Measurements from ENCODE around the gene NUPR1.

- TF ChIP-seq, protein P1, sequence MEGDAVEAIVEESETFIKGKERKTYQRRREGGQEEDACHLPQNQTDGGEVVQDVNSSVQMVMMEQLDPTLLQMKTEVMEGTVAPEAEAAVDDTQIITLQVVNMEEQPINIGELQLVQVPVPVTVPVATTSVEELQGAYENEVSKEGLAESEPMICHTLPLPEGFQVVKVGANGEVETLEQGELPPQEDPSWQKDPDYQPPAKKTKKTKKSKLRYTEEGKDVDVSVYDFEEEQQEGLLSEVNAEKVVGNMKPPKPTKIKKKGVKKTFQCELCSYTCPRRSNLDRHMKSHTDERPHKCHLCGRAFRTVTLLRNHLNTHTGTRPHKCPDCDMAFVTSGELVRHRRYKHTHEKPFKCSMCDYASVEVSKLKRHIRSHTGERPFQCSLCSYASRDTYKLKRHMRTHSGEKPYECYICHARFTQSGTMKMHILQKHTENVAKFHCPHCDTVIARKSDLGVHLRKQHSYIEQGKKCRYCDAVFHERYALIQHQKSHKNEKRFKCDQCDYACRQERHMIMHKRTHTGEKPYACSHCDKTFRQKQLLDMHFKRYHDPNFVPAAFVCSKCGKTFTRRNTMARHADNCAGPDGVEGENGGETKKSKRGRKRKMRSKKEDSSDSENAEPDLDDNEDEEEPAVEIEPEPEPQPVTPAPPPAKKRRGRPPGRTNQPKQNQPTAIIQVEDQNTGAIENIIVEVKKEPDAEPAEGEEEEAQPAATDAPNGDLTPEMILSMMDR (conservative IDR thresholded peaks at IDR 0.05; ENCODE audit: low read length): no peak
- TF ChIP-seq EZH2phosphoT487 (IDR thresholded peaks at IDR 0.05; ENCODE audit: borderline replicate concordance, low read depth, low read length): no peak
These were observed 38.9 kb downstream of the NUPR1 start for GRCh38 chr16:28499854-28500253.
